ENCODE results near the gene CCDC66.
"Not testable (repeated sequence)": the region's sequence is repeated elsewhere in the genome, so short reads cannot be mapped to it uniquely, and the experiment has no call there.

Gene CCDC66

GRCh38 chr3:56556908-56557830, at the start of gene CCDC66:
CCDC66 (plus strand) TSS chr3:56557175; CDS start chr3:56557243, 68 bp downstream.
- Histone ChIP-seq H3K9ac (ENCODE audit: low read depth, low read length) (peak within 1 kb of the TSS; percentile 79), H3K4me1 (ENCODE audit: insufficient read depth, low read length) (0 out of 2 replicates have a peak, but pooled peaks cover 3% of the 10 kb centered on the region), H3K36me3 (ENCODE audit: insufficient read depth, low read length) (no peaks in the 10 kb centered on the region; the same call in 1 of the 2 replicates), H3K9me3 (ENCODE audit: control insufficient read depth, insufficient read depth, low read length) (no peaks in the 10 kb centered on the region)

- H3K9ac ChIP-seq (ENCODE audit: low read depth, low read length) = no peak overlapping the region
- H3K4me1 ChIP-seq (ENCODE audit: insufficient read depth, low read length) = no peaks in the 10 kb centered on the region
- H3K36me3 ChIP-seq (ENCODE audit: insufficient read depth, low read length) = no peaks in the 10 kb centered on the region
- no peaks in the 10 kb centered on the region for H3K9me3 ChIP-seq (ENCODE audit: control insufficient read depth, insufficient read depth, low read length)
Measured at GRCh38 chr3:56519641-56520040, 37.3 kb upstream of the CCDC66 start.

- no peaks in the 10 kb centered on the region for H3K36me3 ChIP-seq (ENCODE audit: insufficient read depth, low read length)
Measured at GRCh38 chr3:56522374-56522773, 34.6 kb upstream of the CCDC66 start.

GRCh38 chr3:56525291-56525690, 31.7 kb upstream of the CCDC66 start:
- H3K9ac ChIP-seq (ENCODE audit: low read depth, low read length) = no peak overlapping the region
- no peaks in the 10 kb centered on the region for H3K9me3 ChIP-seq (ENCODE audit: control insufficient read depth, insufficient read depth, low read length)
- H3K4me1 ChIP-seq (ENCODE audit: insufficient read depth, low read length) = peaks cover 6% of the 10 kb centered on the region; the same call in 1 of the 2 replicates
- H3K36me3 ChIP-seq (ENCODE audit: insufficient read depth, low read length) = no peaks in the 10 kb centered on the region

More at GRCh38 chr3:56522374-56522773, 34.6 kb upstream of the CCDC66 start:
- no peaks in the 10 kb centered on the region for H3K9me3 ChIP-seq (ENCODE audit: control insufficient read depth, insufficient read depth, low read length)
- H3K9ac ChIP-seq (ENCODE audit: low read depth, low read length) = no peak overlapping the region
- peaks cover 6% of the 10 kb centered on the region; the same call in 1 of the 2 replicates for H3K4me1 ChIP-seq (ENCODE audit: insufficient read depth, low read length)

- Histone ChIP-seq H3K9ac (ENCODE audit: low read depth, low read length) (no peak overlapping the region), H3K9me3 (ENCODE audit: control insufficient read depth, insufficient read depth, low read length) (no peaks in the 10 kb centered on the region), H3K36me3 (ENCODE audit: insufficient read depth, low read length) (no peaks in the 10 kb centered on the region), H3K4me1 (ENCODE audit: insufficient read depth, low read length) (no peaks in the 10 kb centered on the region)
Measured at GRCh38 chr3:56536735-56537134, 20.2 kb upstream of the CCDC66 start.

GRCh38 chr3:56547486-56547885, 9.5 kb upstream of the CCDC66 start:
- H3K9me3 ChIP-seq (ENCODE audit: control insufficient read depth, insufficient read depth, low read length) = no peaks in the 10 kb centered on the region

GRCh38 chr3:56557831-56558170, 826 bp downstream of the CCDC66 start:
- Histone ChIP-seq H3K9ac (ENCODE audit: low read depth, low read length) (peak overlapping the region; percentile 79), H3K4me1 (ENCODE audit: insufficient read depth, low read length) (0 out of 2 replicates have a peak, but pooled peaks cover 3% of the 10 kb centered on the region), H3K9me3 (ENCODE audit: control insufficient read depth, insufficient read depth, low read length) (no peaks in the 10 kb centered on the region), H3K36me3 (ENCODE audit: insufficient read depth, low read length) (no peaks in the 10 kb centered on the region; the same call in 1 of the 2 replicates)

More at GRCh38 chr3:56547486-56547885, 9.5 kb upstream of the CCDC66 start:
- Histone ChIP-seq H3K36me3 (ENCODE audit: insufficient read depth, low read length) (no peaks in the 10 kb centered on the region), H3K4me1 (ENCODE audit: insufficient read depth, low read length) (no peaks in the 10 kb centered on the region), H3K9ac (ENCODE audit: low read depth, low read length) (no peak overlapping the region)

GRCh38 chr3:56573501-56573900, 16.5 kb downstream of the CCDC66 start:
- peaks cover 6% of the 10 kb centered on the region; the same call in 1 of the 2 replicates for H3K36me3 ChIP-seq (ENCODE audit: insufficient read depth, low read length)
- no peak overlapping the region for H3K9ac ChIP-seq (ENCODE audit: low read depth, low read length)
- H3K4me1 ChIP-seq (ENCODE audit: insufficient read depth, low read length) = no peaks in the 10 kb centered on the region
- H3K9me3 ChIP-seq (ENCODE audit: control insufficient read depth, insufficient read depth, low read length) = no peaks in the 10 kb centered on the region

GRCh38 chr3:56581941-56582340, 25.0 kb downstream of the CCDC66 start:
- H3K9ac ChIP-seq (ENCODE audit: low read depth, low read length); H3K4me1 ChIP-seq (ENCODE audit: insufficient read depth, low read length); H3K9me3 ChIP-seq (ENCODE audit: control insufficient read depth, insufficient read depth, low read length); H3K36me3 ChIP-seq (ENCODE audit: insufficient read depth, low read length): not testable (repeated sequence)

GRCh38 chr3:56584275-56584674, 27.3 kb downstream of the CCDC66 start:
- not testable (repeated sequence) for H3K9me3 ChIP-seq (ENCODE audit: control insufficient read depth, insufficient read depth, low read length); H3K4me1 ChIP-seq (ENCODE audit: insufficient read depth, low read length); H3K36me3 ChIP-seq (ENCODE audit: insufficient read depth, low read length); H3K9ac ChIP-seq (ENCODE audit: low read depth, low read length)

- Histone ChIP-seq H3K4me1 (ENCODE audit: insufficient read depth, low read length) (peaks cover 13% of the 10 kb centered on the region; the same call in 1 of the 2 replicates), H3K9ac (ENCODE audit: low read depth, low read length) (no peak overlapping the region), H3K36me3 (ENCODE audit: insufficient read depth, low read length) (no peaks in the 10 kb centered on the region), H3K9me3 (ENCODE audit: control insufficient read depth, insufficient read depth, low read length) (no peaks in the 10 kb centered on the region; the same call in 1 of the 2 replicates)
Measured at GRCh38 chr3:56590814-56591213, 33.8 kb downstream of the CCDC66 start.

GRCh38 chr3:56591262-56591661, 34.3 kb downstream of the CCDC66 start:
- no peaks in the 10 kb centered on the region for H3K36me3 ChIP-seq (ENCODE audit: insufficient read depth, low read length)
- no peak overlapping the region for H3K9ac ChIP-seq (ENCODE audit: low read depth, low read length)
- peaks cover 13% of the 10 kb centered on the region; the same call in 1 of the 2 replicates for H3K4me1 ChIP-seq (ENCODE audit: insufficient read depth, low read length)
- H3K9me3 ChIP-seq (ENCODE audit: control insufficient read depth, insufficient read depth, low read length) = no peaks in the 10 kb centered on the region

- peaks cover 13% of the 10 kb centered on the region; the same call in 1 of the 2 replicates for H3K4me1 ChIP-seq (ENCODE audit: insufficient read depth, low read length)
- H3K9ac ChIP-seq (ENCODE audit: low read depth, low read length) = no peak overlapping the region
- H3K36me3 ChIP-seq (ENCODE audit: insufficient read depth, low read length) = no peaks in the 10 kb centered on the region
- H3K9me3 ChIP-seq (ENCODE audit: control insufficient read depth, insufficient read depth, low read length) = no peaks in the 10 kb centered on the region
Measured at GRCh38 chr3:56593455-56594158, 36.6 kb downstream of the CCDC66 start.

- H3K36me3 ChIP-seq (ENCODE audit: insufficient read depth, low read length) = no peaks in the 10 kb centered on the region
- no peaks in the 10 kb centered on the region for H3K9me3 ChIP-seq (ENCODE audit: control insufficient read depth, insufficient read depth, low read length)
- no peak overlapping the region for H3K9ac ChIP-seq (ENCODE audit: low read depth, low read length)
- peaks cover 1% of the 10 kb centered on the region; the same call in 1 of the 2 replicates for H3K4me1 ChIP-seq (ENCODE audit: insufficient read depth, low read length)
Measured at GRCh38 chr3:56595975-56596840, 39.2 kb downstream of the CCDC66 start.
